ENCODE results near the gene PCED1B. TPM values are rescaled to one million over a fixed set of nuclear protein-coding genes. Genes with fewer than 3 reads are reported as not detected.
A peak's percentile ranks its signal among the peaks of the same experiment; 100 is the strongest.
"Not testable (repeated sequence)": the region's sequence is repeated elsewhere in the genome, so short reads cannot be mapped to it uniquely, and the experiment has no call there.

PCED1B gene
- total RNA-seq, 1 experiment from 2014 or later = 0.87 TPM

GRCh38 chr12:47105914-47106674 lies 26.7 kb downstream of the PCED1B start:
- DNase-seq (ENCODE audit: low read depth, low spot score) = no peak
- in situ Hi-C loops (cut with HindIII; ENCODE audit: low pct_unique_long_range_greater_than_20kb, low sequenced_read_pairs) = no loop called here

- in situ Hi-C loops (cut with HindIII; ENCODE audit: low pct_unique_long_range_greater_than_20kb, low sequenced_read_pairs) = no loop called here
Observed at GRCh38 chr12:47107446-47107845, 28.0 kb downstream of the PCED1B start.

GRCh38 chr12:47107926-47108325 lies 28.5 kb downstream of the PCED1B start:
- in situ Hi-C loops (cut with HindIII; ENCODE audit: low pct_unique_long_range_greater_than_20kb, low sequenced_read_pairs) = no loop called here
- no peak for DNase-seq (ENCODE audit: low read depth, low spot score)

More at GRCh38 chr12:47107446-47107845, 28.0 kb downstream of the PCED1B start:
- DNase-seq (ENCODE audit: low read depth, low spot score) = no peak

GRCh38 chr12:47110011-47110541 lies 30.7 kb downstream of the PCED1B start:
- in situ Hi-C loops (cut with HindIII; ENCODE audit: low pct_unique_long_range_greater_than_20kb, low sequenced_read_pairs) = no loop called here
- peak; percentile 86 for DNase-seq (ENCODE audit: low read depth, low spot score)

GRCh38 chr12:47110718-47111391 lies 31.4 kb downstream of the PCED1B start:
- DNase-seq (ENCODE audit: low read depth, low spot score) = no peak

GRCh38 chr12:47111392-47111778 lies 32.0 kb downstream of the PCED1B start:
- no peak for DNase-seq (ENCODE audit: low read depth, low spot score)
- in situ Hi-C loops (cut with HindIII; ENCODE audit: low pct_unique_long_range_greater_than_20kb, low sequenced_read_pairs) = no loop called here

More at GRCh38 chr12:47110718-47111391, 31.4 kb downstream of the PCED1B start:
- in situ Hi-C loops (cut with HindIII; ENCODE audit: low pct_unique_long_range_greater_than_20kb, low sequenced_read_pairs) = no loop called here

- DNase-seq (ENCODE audit: low read depth, low spot score) = no peak
- in situ Hi-C loops (cut with HindIII; ENCODE audit: low pct_unique_long_range_greater_than_20kb, low sequenced_read_pairs) = no loop called here
Observed at GRCh38 chr12:47111854-47112253, 32.4 kb downstream of the PCED1B start.

GRCh38 chr12:47112679-47113078 lies 33.3 kb downstream of the PCED1B start:
- DNase-seq (ENCODE audit: low read depth, low spot score) = no peak
- in situ Hi-C loops (cut with HindIII; ENCODE audit: low pct_unique_long_range_greater_than_20kb, low sequenced_read_pairs) = no loop called here

- no peak for DNase-seq (ENCODE audit: low read depth, low spot score)
- in situ Hi-C loops (cut with HindIII; ENCODE audit: low pct_unique_long_range_greater_than_20kb, low sequenced_read_pairs) = no loop called here
Observed at GRCh38 chr12:47114481-47114892, 35.1 kb downstream of the PCED1B start.

- DNase-seq (ENCODE audit: low read depth, low spot score); in situ Hi-C loops (cut with HindIII; ENCODE audit: low pct_unique_long_range_greater_than_20kb, low sequenced_read_pairs): not testable (repeated sequence)
Observed at GRCh38 chr12:47117305-47117704, 37.9 kb downstream of the PCED1B start.

GRCh38 chr12:47120736-47121135 lies 41.3 kb downstream of the PCED1B start:
- no peak for DNase-seq (ENCODE audit: low read depth, low spot score)
- in situ Hi-C loops (cut with HindIII; ENCODE audit: low pct_unique_long_range_greater_than_20kb, low sequenced_read_pairs) = no loop called here

GRCh38 chr12:47121146-47121545 lies 41.7 kb downstream of the PCED1B start:
- in situ Hi-C loops (cut with HindIII; ENCODE audit: low pct_unique_long_range_greater_than_20kb, low sequenced_read_pairs) = no loop called here
- peak; percentile 71 for DNase-seq (ENCODE audit: low read depth, low spot score)

GRCh38 chr12:47122602-47123001 lies 43.2 kb downstream of the PCED1B start:
- in situ Hi-C loops (cut with HindIII; ENCODE audit: low pct_unique_long_range_greater_than_20kb, low sequenced_read_pairs) = no loop called here
- no peak for DNase-seq (ENCODE audit: low read depth, low spot score)

GRCh38 chr12:47123730-47124129 lies 44.3 kb downstream of the PCED1B start:
- DNase-seq (ENCODE audit: low read depth, low spot score) = peak; percentile 22
- in situ Hi-C loops (cut with HindIII; ENCODE audit: low pct_unique_long_range_greater_than_20kb, low sequenced_read_pairs) = no loop called here

- in situ Hi-C loops (cut with HindIII; ENCODE audit: low pct_unique_long_range_greater_than_20kb, low sequenced_read_pairs) = no loop called here
Observed at GRCh38 chr12:47124451-47124850, 45.0 kb downstream of the PCED1B start.

GRCh38 chr12:47126246-47126645 lies 46.8 kb downstream of the PCED1B start:
- in situ Hi-C loops (cut with HindIII; ENCODE audit: low pct_unique_long_range_greater_than_20kb, low sequenced_read_pairs) = no loop called here
- DNase-seq (ENCODE audit: low read depth, low spot score) = no peak

More at GRCh38 chr12:47124451-47124850, 45.0 kb downstream of the PCED1B start:
- DNase-seq (ENCODE audit: low read depth, low spot score) = peak; percentile 12

- in situ Hi-C loops (cut with HindIII; ENCODE audit: low pct_unique_long_range_greater_than_20kb, low sequenced_read_pairs) = no loop called here
- DNase-seq (ENCODE audit: low read depth, low spot score) = no peak
Observed at GRCh38 chr12:47131011-47131410, 51.6 kb downstream of the PCED1B start.

GRCh38 chr12:47134005-47134404 lies 54.6 kb downstream of the PCED1B start:
- in situ Hi-C loops (cut with HindIII; ENCODE audit: low pct_unique_long_range_greater_than_20kb, low sequenced_read_pairs) = no loop called here
- no peak for DNase-seq (ENCODE audit: low read depth, low spot score)

GRCh38 chr12:47135578-47135977 lies 56.2 kb downstream of the PCED1B start:
- in situ Hi-C loops (cut with HindIII; ENCODE audit: low pct_unique_long_range_greater_than_20kb, low sequenced_read_pairs) = no loop called here
- no peak for DNase-seq (ENCODE audit: low read depth, low spot score)

All from SK-MEL-5 (cell line).